Liver (tissue), 3 donors: ENCODE measurements around the gene PHF2.

ENCODE experiments used
- CTCF ChIP-seq: fragments of 150-350 bp; IDR thresholded peaks from 2 replicates; pipeline ENCODE4 v1.5.1; 2017; ENCODE audit warnings: improper control_type of control experiment, low read depth, low read length; ENCODE audit not compliant: missing input control
- GABPA ChIP-seq, 2 donors: IDR thresholded peaks in 1 of 2; conservative IDR thresholded peaks in 1 of 2; 2 replicates each; pipeline ENCODE4 v1.6.1; 2016; ENCODE audit warnings: antibody characterized with exemption in 2 of 2, mild to moderate bottlenecking in 1 of 2, moderate library complexity in 1 of 2
- REST ChIP-seq: IDR thresholded peaks from 2 replicates; pipeline ENCODE4 v1.6.1; 2016; ENCODE audit warnings: antibody characterized with exemption, mild to moderate bottlenecking
- donor health status: healthy.
- donor health status: healthy.

- TF ChIP-seq CTCF (no peak), GABPA (IDR thresholded peaks at IDR 0.05 in 1 of 2, conservative IDR thresholded peaks at IDR 0.05 in 1 of 2) (no peak), REST (no peak)
Measured at GRCh38 chr9:93651521-93651950, 75.2 kb downstream of the PHF2 start.
